ENCODE measurements around the gene TPM1. TPM values are rescaled to one million over a fixed set of nuclear protein-coding genes. Genes with fewer than 3 reads are reported as not detected.

Gene TPM1
- total RNA-seq, 1 donor from 2014 or later: 255 TPM

GRCh38 chr15:63035977-63036376, 6.6 kb upstream of the TPM1 start:
- Mint-ChIP-seq H3K27ac (ENCODE audit: unreplicated experiment) (no peak overlapping the region), H3K4me1 (ENCODE audit: low read depth, unreplicated experiment) (peaks cover 3% of the 10 kb centered on the region), H3K27me3 (ENCODE audit: unreplicated experiment) (peaks cover 2% of the 10 kb centered on the region), H3K4me3 (ENCODE audit: unreplicated experiment) (no peak overlapping the region), H3K36me3 (ENCODE audit: unreplicated experiment) (no peaks in the 10 kb centered on the region), H3K9me3 (ENCODE audit: unreplicated experiment) (no peaks in the 10 kb centered on the region)
- TF ChIP-seq, protein P1, sequence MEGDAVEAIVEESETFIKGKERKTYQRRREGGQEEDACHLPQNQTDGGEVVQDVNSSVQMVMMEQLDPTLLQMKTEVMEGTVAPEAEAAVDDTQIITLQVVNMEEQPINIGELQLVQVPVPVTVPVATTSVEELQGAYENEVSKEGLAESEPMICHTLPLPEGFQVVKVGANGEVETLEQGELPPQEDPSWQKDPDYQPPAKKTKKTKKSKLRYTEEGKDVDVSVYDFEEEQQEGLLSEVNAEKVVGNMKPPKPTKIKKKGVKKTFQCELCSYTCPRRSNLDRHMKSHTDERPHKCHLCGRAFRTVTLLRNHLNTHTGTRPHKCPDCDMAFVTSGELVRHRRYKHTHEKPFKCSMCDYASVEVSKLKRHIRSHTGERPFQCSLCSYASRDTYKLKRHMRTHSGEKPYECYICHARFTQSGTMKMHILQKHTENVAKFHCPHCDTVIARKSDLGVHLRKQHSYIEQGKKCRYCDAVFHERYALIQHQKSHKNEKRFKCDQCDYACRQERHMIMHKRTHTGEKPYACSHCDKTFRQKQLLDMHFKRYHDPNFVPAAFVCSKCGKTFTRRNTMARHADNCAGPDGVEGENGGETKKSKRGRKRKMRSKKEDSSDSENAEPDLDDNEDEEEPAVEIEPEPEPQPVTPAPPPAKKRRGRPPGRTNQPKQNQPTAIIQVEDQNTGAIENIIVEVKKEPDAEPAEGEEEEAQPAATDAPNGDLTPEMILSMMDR (IDR thresholded peaks at IDR 0.05; ENCODE audit: partially characterized antibody, unreplicated experiment): no peak
- no peak for DNase-seq

DNA sequence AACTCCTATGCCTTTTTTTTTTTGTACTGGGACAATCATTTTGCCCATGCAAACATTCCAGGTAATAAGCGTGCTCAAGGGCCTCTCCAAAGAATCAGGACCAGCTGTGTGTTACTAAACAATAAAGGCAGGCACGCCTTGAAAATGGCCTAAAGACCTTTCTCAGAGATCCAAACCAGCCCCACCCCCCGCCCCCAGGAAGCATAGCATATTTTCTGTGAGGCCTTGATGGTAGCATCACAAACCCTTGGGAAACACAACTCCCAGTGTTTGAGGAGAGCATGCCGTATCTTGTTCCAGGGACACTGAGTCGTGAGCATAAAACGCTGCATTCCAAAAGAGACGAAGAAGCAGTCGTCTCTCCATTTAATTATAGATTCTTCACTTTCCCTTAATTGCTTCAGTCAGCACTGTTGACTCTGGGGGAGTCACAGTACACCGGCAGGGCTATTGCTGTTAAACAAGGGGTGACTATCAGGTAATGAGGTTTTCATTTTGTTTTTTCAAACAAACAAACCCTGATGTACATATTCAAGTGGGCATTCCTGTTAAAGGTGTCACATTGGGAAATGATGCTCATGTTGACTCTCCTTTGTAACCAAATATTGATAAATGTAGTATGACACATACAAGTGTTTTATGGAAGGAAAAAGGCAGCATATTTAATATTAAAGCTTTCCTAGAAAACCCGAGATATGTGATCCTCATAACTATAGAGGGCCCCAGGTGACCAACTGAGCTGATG, 4.4 kb upstream of the TPM1 start:
- no peaks in the 10 kb centered on the region for H3K36me3 Mint-ChIP-seq (ENCODE audit: unreplicated experiment)
- DNase-seq: no peak
- peaks cover 9% of the 10 kb centered on the region for H3K4me1 Mint-ChIP-seq (ENCODE audit: low read depth, unreplicated experiment)
- TF ChIP-seq, protein P1 (IDR thresholded peaks at IDR 0.05; ENCODE audit: partially characterized antibody, unreplicated experiment): no peak
- H3K9me3 Mint-ChIP-seq (ENCODE audit: unreplicated experiment): no peaks in the 10 kb centered on the region
- H3K27ac Mint-ChIP-seq (ENCODE audit: unreplicated experiment): no peak overlapping the region
- H3K27me3 Mint-ChIP-seq (ENCODE audit: unreplicated experiment): peaks cover 10% of the 10 kb centered on the region
- H3K4me3 Mint-ChIP-seq (ENCODE audit: unreplicated experiment): no peak overlapping the region

- no peak for DNase-seq
- TF ChIP-seq, protein P1 (IDR thresholded peaks at IDR 0.05; ENCODE audit: partially characterized antibody, unreplicated experiment): no peak
- H3K9me3 Mint-ChIP-seq (ENCODE audit: unreplicated experiment): no peaks in the 10 kb centered on the region
- H3K27me3 Mint-ChIP-seq (ENCODE audit: unreplicated experiment): peaks cover 12% of the 10 kb centered on the region
- no peak overlapping the region for H3K27ac Mint-ChIP-seq (ENCODE audit: unreplicated experiment)
- H3K4me3 Mint-ChIP-seq (ENCODE audit: unreplicated experiment): no peak overlapping the region
- H3K4me1 Mint-ChIP-seq (ENCODE audit: low read depth, unreplicated experiment): peaks cover 9% of the 10 kb centered on the region
- no peaks in the 10 kb centered on the region for H3K36me3 Mint-ChIP-seq (ENCODE audit: unreplicated experiment)
These were observed 3.4 kb upstream of the TPM1 start for GRCh38 chr15:63038926-63039673.

DNA sequence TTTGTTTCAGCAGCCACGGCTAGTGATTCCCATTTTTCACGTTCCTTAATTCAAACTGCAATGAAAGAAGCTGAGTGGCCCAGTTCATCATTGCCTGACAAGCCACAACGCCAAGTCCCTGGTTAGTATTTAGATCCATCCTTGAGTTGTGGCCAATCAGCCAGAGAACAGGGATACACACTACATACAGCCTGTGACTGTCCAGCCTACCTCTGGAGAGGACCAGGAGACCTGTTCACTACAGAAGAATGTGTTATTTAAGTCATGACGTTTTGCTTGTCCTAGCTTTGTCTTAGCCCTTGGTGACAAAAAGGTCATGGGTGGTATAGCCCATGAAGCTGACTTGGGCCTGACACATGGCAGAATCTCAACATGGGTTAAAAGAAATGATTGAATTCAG, 2.7 kb upstream of the TPM1 start:
- no peak for DNase-seq
- Mint-ChIP-seq H3K4me1 (ENCODE audit: low read depth, unreplicated experiment) (peaks cover 9% of the 10 kb centered on the region), H3K9me3 (ENCODE audit: unreplicated experiment) (no peaks in the 10 kb centered on the region), H3K27ac (ENCODE audit: unreplicated experiment) (no peak overlapping the region), H3K4me3 (ENCODE audit: unreplicated experiment) (no peak overlapping the region), H3K27me3 (ENCODE audit: unreplicated experiment) (peaks cover 12% of the 10 kb centered on the region), H3K36me3 (ENCODE audit: unreplicated experiment) (no peaks in the 10 kb centered on the region)
- TF ChIP-seq, protein P1 (IDR thresholded peaks at IDR 0.05; ENCODE audit: partially characterized antibody, unreplicated experiment): no peak

- Mint-ChIP-seq H3K27me3 (ENCODE audit: unreplicated experiment) (peaks cover 12% of the 10 kb centered on the region), H3K4me3 (ENCODE audit: unreplicated experiment) (no peak overlapping the region), H3K27ac (ENCODE audit: unreplicated experiment) (no peak overlapping the region), H3K36me3 (ENCODE audit: unreplicated experiment) (no peaks in the 10 kb centered on the region), H3K4me1 (ENCODE audit: low read depth, unreplicated experiment) (peaks cover 6% of the 10 kb centered on the region), H3K9me3 (ENCODE audit: unreplicated experiment) (no peaks in the 10 kb centered on the region)
- DNase-seq: no peak
- TF ChIP-seq, protein P1 (IDR thresholded peaks at IDR 0.05; ENCODE audit: partially characterized antibody, unreplicated experiment): no peak
These were observed 2.0 kb upstream of the TPM1 start for GRCh38 chr15:63040509-63040908.

All from glutamatergic neuron (in vitro differentiated cells).